ENCODE measurements around the gene PEAK1. TPM values are rescaled to one million over a fixed set of nuclear protein-coding genes. Genes with fewer than 3 reads are reported as not detected.

The PEAK1 gene
- total RNA-seq, 4 donors from 2014 or later: 51.1 to 82.2 (median 58.1) TPM

DNA sequence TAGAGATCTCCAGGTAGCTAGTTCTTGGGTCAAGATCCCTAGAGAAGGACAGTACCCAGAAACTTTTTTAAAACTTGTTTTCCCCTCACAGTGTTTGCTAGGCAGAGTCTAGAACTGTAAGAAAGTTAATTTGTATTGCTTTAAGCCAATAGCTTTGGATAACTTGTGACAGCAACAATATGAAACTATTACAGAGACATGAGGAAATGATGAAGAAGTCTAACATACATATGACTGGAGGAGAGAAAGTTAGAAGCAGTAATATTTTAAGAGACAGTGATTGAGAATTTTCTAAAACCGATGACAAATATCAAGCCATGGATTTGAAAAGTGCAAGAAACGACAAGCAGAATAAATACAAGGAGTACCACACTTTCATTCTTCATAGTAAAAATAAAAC lies 10.7 kb upstream of the PEAK1 start:
- peaks cover 0 to 22% (median 5%) of the 10 kb centered on the region in 4 donors for H3K4me1 ChIP-seq
- 70 to 86% methylated on average over 2 of the region's 2 CpGs for WGBS, 2 donors (ENCODE audit: low coverage in 1 of 2)
- no peak for TF ChIP-seq POLR2A (IDR thresholded peaks at IDR 0.05)
- no peak for TF ChIP-seq POLR2AphosphoS5 (IDR thresholded peaks at IDR 0.05)
- TF ChIP-seq CTCF (IDR thresholded peaks at IDR 0.05): no peak
- no peaks in the 10 kb centered on the region for H3K27me3 ChIP-seq
- in situ Hi-C loops (cut with MboI; ENCODE audit: low pct_ligation_motif_present in 1 of 4, low pct_unique_long_range_greater_than_20kb in 1 of 4, low sequenced_read_pairs in 3 of 4): no loop called here
- H3K36me3 ChIP-seq: no peaks in the 10 kb centered on the region
- no peak overlapping the region for H3K27ac ChIP-seq
- DNase-seq: no peak
- no peaks in the 10 kb centered on the region for H3K9me3 ChIP-seq
- no peak overlapping the region for H3K4me3 ChIP-seq
- intact Hi-C loops (cut with DNase I; ENCODE audit: low total_unique reads): no loop called here

DNA sequence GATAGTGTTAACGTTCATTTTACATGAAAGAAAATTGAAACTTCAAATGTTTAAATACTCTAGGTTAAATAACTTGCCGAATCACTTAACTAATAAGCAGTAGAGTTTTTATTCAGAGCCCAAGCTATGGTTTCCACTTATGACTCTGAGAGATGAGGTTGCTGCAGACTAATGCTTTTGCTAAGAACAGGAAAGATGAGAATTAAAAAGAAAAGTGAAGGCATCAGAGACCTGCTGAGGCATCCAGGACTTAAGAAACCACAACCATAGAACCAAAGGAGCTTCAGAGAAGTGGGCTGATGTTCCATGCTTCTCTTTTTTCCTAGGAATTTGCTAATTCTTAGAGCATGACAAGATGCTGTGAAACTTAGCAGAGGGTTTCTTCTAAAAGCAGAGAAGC lies 10.3 kb upstream of the PEAK1 start:
- TF ChIP-seq EP300 (IDR thresholded peaks at IDR 0.05; ENCODE audit: low read depth) (no peak), POLR2A (IDR thresholded peaks at IDR 0.05) (no peak), POLR2AphosphoS5 (IDR thresholded peaks at IDR 0.05) (no peak), CTCF (IDR thresholded peaks at IDR 0.05) (no peak)
- H3K4me1 ChIP-seq: peaks cover 0 to 22% (median 5%) of the 10 kb centered on the region in 4 donors
- WGBS, 2 donors (ENCODE audit: low coverage in 1 of 2): 72 to 80% methylated on average over 2 of the region's 2 CpGs

DNA sequence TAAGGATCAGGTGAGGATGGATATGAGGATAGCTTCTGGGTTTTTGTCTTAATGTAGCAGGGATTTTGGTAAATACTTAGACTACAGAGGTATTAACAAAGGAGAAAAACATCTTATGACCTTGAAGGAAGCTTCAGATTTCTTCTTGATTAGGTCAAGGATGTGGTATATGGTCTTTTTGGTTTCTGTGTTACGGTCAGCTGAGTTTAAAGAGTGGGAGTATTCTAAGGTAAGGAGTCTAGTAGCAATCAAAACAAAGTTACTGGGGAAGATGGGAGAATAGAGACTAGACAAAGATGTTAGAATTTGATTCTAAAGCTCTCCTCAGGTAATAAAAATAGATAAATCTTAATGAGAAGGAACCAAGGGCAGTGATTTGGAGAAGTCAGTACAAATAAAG lies 7.0 kb upstream of the PEAK1 start:
- Histone ChIP-seq H3K4me1 (peaks cover 0 to 45% (median 18%) of the 10 kb centered on the region in 4 donors), H3K4me3 (no peak overlapping the region), H3K9me3 (no peaks in the 10 kb centered on the region), H3K27me3 (no peaks in the 10 kb centered on the region), H3K36me3 (no peaks in the 10 kb centered on the region), H3K27ac (no peak overlapping the region)
- intact Hi-C loops (cut with DNase I; ENCODE audit: low total_unique reads) (no loop called here), in situ Hi-C loops (cut with MboI; ENCODE audit: low pct_ligation_motif_present in 1 of 4, low pct_unique_long_range_greater_than_20kb in 1 of 4, low sequenced_read_pairs in 3 of 4) (no loop called here)
- 50 to 71% methylated on average over 1 of the region's 1 CpG for WGBS, 2 donors (ENCODE audit: low coverage in 1 of 2)
- TF ChIP-seq CTCF (IDR thresholded peaks at IDR 0.05) (no peak), EP300 (IDR thresholded peaks at IDR 0.05; ENCODE audit: low read depth) (no peak), POLR2AphosphoS5 (IDR thresholded peaks at IDR 0.05) (no peak), POLR2A (IDR thresholded peaks at IDR 0.05) (no peak)
- no peak for DNase-seq

More for the DNA sequence above, 10.3 kb upstream of the PEAK1 start:
- no peaks in the 10 kb centered on the region for H3K9me3 ChIP-seq
- in situ Hi-C loops (cut with MboI; ENCODE audit: low pct_ligation_motif_present in 1 of 4, low pct_unique_long_range_greater_than_20kb in 1 of 4, low sequenced_read_pairs in 3 of 4): no loop called here
- DNase-seq: no peak
- no peaks in the 10 kb centered on the region for H3K36me3 ChIP-seq
- intact Hi-C loops (cut with DNase I; ENCODE audit: low total_unique reads): no loop called here
- H3K27ac ChIP-seq: no peak overlapping the region
- H3K27me3 ChIP-seq: no peaks in the 10 kb centered on the region
- no peak overlapping the region for H3K4me3 ChIP-seq

GRCh38 chr15:77426377-77426776 lies 6.5 kb upstream of the PEAK1 start:
- 68 to 89% methylated on average over 1 of the region's 1 CpG for WGBS, 2 donors (ENCODE audit: low coverage in 1 of 2)
- Histone ChIP-seq H3K27me3 (no peaks in the 10 kb centered on the region), H3K4me1 (peaks cover 0 to 50% (median 23%) of the 10 kb centered on the region in 4 donors), H3K36me3 (no peaks in the 10 kb centered on the region), H3K4me3 (no peak overlapping the region), H3K27ac (no peak overlapping the region), H3K9me3 (no peaks in the 10 kb centered on the region)
- DNase-seq: no peak
- in situ Hi-C loops (cut with MboI; ENCODE audit: low pct_ligation_motif_present in 1 of 4, low pct_unique_long_range_greater_than_20kb in 1 of 4, low sequenced_read_pairs in 3 of 4) (no loop called here), intact Hi-C loops (cut with DNase I; ENCODE audit: low total_unique reads) (no loop called here)
- TF ChIP-seq POLR2A (IDR thresholded peaks at IDR 0.05) (no peak), CTCF (IDR thresholded peaks at IDR 0.05) (no peak), EP300 (IDR thresholded peaks at IDR 0.05; ENCODE audit: low read depth) (no peak), POLR2AphosphoS5 (IDR thresholded peaks at IDR 0.05) (no peak)
